HepG2 (cell line): ENCODE data around the gene ZDHHC8. TPM values are rescaled to one million over a fixed set of nuclear protein-coding genes. Genes with fewer than 3 reads are reported as not detected.

Experiments used
- ATAC-seq: fragments of 200-7000 bp; cut with Tn5 transposase; 3 replicates; pipeline ENCODE4 v1.9.1; 2020; ENCODE audit warnings: mild to moderate bottlenecking, moderate library complexity
- BruUV-seq: library from RNA; stranded (reverse); fragments of 400-500 nt; replicated peaks from 2 replicates; lab custom pipeline; 2021; lab: Mats Ljungman, UMichigan
- CTCF ChIA-PET: fragments of 300-600 bp; formaldehyde crosslinking; extraction: SDS; loops from one replicate; lab custom pipeline; 2021; ENCODE audit warnings: low total read pairs, inconsistent platforms, low intra/inter-chr PET ratio; lab: Yijun Ruan, JAX
- POLR2A ChIA-PET: fragments of 350-600 bp; sonication (Branson Sonifier 250); formaldehyde crosslinking; loops from one replicate; lab custom pipeline; 2020; ENCODE audit warnings: antibody characterized with exemption, inconsistent platforms; lab: Yijun Ruan, JAX
- DNase-seq: peaks from one replicate; pipeline ENCODE4 v3.0.0-alpha.2; 2015; ENCODE audit warnings: low spot score
- FAIRE-seq: peaks from 3 replicates; lab custom pipeline; 2011; peaks lifted over from hg19 to GRCh38; lab: Jason Lieb, UNC
- H2AFZ ChIP-seq: one replicate; pipeline ENCODE4 v1.6.1; 2011; ENCODE audit warnings: low read length, inconsistent platforms
- H3K27ac ChIP-seq: fragments of 300-600 bp; 3 replicates; pipeline ENCODE4 v1.8.0; 2011; ENCODE audit warnings: mixed run types, mild to moderate bottlenecking, mixed read lengths, low read length, inconsistent platforms; ENCODE audit not compliant: insufficient read depth; ENCODE audit errors: extremely low read length
- H3K27me3 ChIP-seq, 2 experiments: fragments of 200-600 bp in 1 of 2; 2 replicates in 1 of 2; 3 replicates in 1 of 2; pipeline versions ENCODE4 v1.6.0 to v1.8.0; 2011; ENCODE audit warnings: low read length in 2 of 2, mild to moderate bottlenecking in 2 of 2, moderate library complexity in 2 of 2, inconsistent platforms in 1 of 2; ENCODE audit not compliant: insufficient read depth in 2 of 2, control insufficient read depth in 1 of 2
- H3K36me3 ChIP-seq, 2 experiments: fragments of 200-600 bp in 1 of 2; replicated peaks in 1 of 2; 2 replicates in 1 of 2; 3 replicates in 1 of 2; pipeline versions ENCODE4 v1.5.1 to v1.8.0; 2011; ENCODE audit warnings: low read length in 2 of 2, inconsistent platforms in 1 of 2; ENCODE audit not compliant: insufficient read depth in 2 of 2, control insufficient read depth in 1 of 2
- H3K4me1 ChIP-seq: 2 replicates; pipeline ENCODE4 v1.5.1; 2012; ENCODE audit warnings: low read length, inconsistent platforms; ENCODE audit not compliant: insufficient read depth
- H3K4me2 ChIP-seq: 2 replicates; pipeline ENCODE4 v1.6.0; 2011; ENCODE audit warnings: low read depth, low read length, inconsistent platforms
- H3K4me3 ChIP-seq, 3 experiments: fragments of 200-600 bp in 1 of 3; sonication (generic), shearing (Covaris generic) in 1 of 3; replicated peaks in 1 of 3; 2 replicates each; pipeline ENCODE4 v1.5.1; 2011 to 2016; ENCODE audit warnings: low read length in 3 of 3, inconsistent platforms in 2 of 3, low read depth in 2 of 3, mild to moderate bottlenecking in 2 of 3, control low read depth in 1 of 3, mixed read lengths in 1 of 3; ENCODE audit not compliant: insufficient read depth in 1 of 3
- H3K79me2 ChIP-seq: one replicate; pipeline ENCODE4 v1.6.1; 2011; ENCODE audit warnings: low read length, inconsistent platforms; ENCODE audit not compliant: insufficient read depth
- H3K9ac ChIP-seq: 2 replicates; pipeline ENCODE4 v1.6.0; 2011; ENCODE audit warnings: mild to moderate bottlenecking, low read depth, low read length, inconsistent platforms; ENCODE audit not compliant: insufficient read depth
- H3K9me3 ChIP-seq: 2 replicates; pipeline ENCODE4 v1.5.1; 2012; ENCODE audit warnings: mild to moderate bottlenecking, low read length
- H4K20me1 ChIP-seq: 2 replicates; pipeline ENCODE4 v1.6.0; 2011; ENCODE audit warnings: inconsistent platforms, mild to moderate bottlenecking, low read length, moderate library complexity; ENCODE audit not compliant: insufficient read depth
- GTF3A ChIP-seq: sonication (generic); formaldehyde crosslinking; conservative IDR thresholded peaks from 2 replicates; pipeline ENCODE4 v1.4.0; 2020; ENCODE audit warnings: mild to moderate bottlenecking, missing genetic modification reagents
- HMG20B ChIP-seq: conservative IDR thresholded peaks from 2 replicates; pipeline ENCODE4 v1.6.1; 2016; ENCODE audit warnings: missing genetic modification reagents, missing compliant biosample characterization
- KDM5B ChIP-seq: sonication (generic); formaldehyde crosslinking; IDR thresholded peaks from 2 replicates; pipeline ENCODE4 v1.4.0; 2020; ENCODE audit warnings: missing genetic modification reagents, mild to moderate bottlenecking, borderline replicate concordance
- KLF6 ChIP-seq: IDR thresholded peaks from 2 replicates; pipeline ENCODE4 v1.8.0; 2016; ENCODE audit warnings: missing biosample characterization, missing genetic modification reagents
- MBD4 ChIP-seq: IDR thresholded peaks from 2 replicates; pipeline ENCODE4 v1.6.1; 2012; ENCODE audit warnings: low read length, inconsistent platforms, borderline replicate concordance
- MBNL3 ChIP-seq: fragments of 250-450 bp; sonication (Bioruptor Pico); conservative IDR thresholded peaks from 2 replicates; pipeline ENCODE4 v1.8.0; 2022; ENCODE audit warnings: mild to moderate bottlenecking, inconsistent platforms
- MIXL1 ChIP-seq: IDR thresholded peaks from 2 replicates; pipeline ENCODE4 v1.6.1; 2016
- PCBP2 ChIP-seq: fragments of 200-400 bp; formaldehyde crosslinking; optimal IDR thresholded peaks from 2 replicates; pipeline ENCODE3; 2018; ENCODE audit warnings: low read length, low read depth; ENCODE audit not compliant: poor library complexity, severe bottlenecking
- PHB2 ChIP-seq: fragments of 450-650 bp; IDR thresholded peaks from 2 replicates; pipeline ENCODE4 v1.6.1; 2018; ENCODE audit not compliant: partially characterized antibody
- ZNF235 ChIP-seq: sonication (generic); formaldehyde crosslinking; IDR thresholded peaks from 2 replicates; pipeline ENCODE4 v1.8.1; 2023; ENCODE audit warnings: mild to moderate bottlenecking, missing genetic modification reagents, borderline replicate concordance
- ZNF644 ChIP-seq: IDR thresholded peaks from 2 replicates; pipeline ENCODE4 v1.6.1; 2016; ENCODE audit warnings: low read depth
- WGBS: methylation state at CpG from one replicate; pipeline ENCODE4 v1.1.6; 2017; ENCODE audit warnings: low lambda C conversion rate; 5-methylcytosine and 5-hydroxymethylcytosine counted together
- in situ Hi-C: cut with HindIII; loops from 2 replicates; pipeline ENCODE4 v1.10.0; 2017; ENCODE audit warnings: low pct_unique_long_range_greater_than_20kb; ENCODE audit not compliant: extremely low pct_ligation_motif_present
- intact Hi-C: fragments of 100-400 bp; cut with micrococcal nuclease; formaldehyde crosslinking; loops from one replicate; pipeline ENCODE4 v1.10.0; 2022; ENCODE audit not compliant: unreplicated experiment
- polyA plus RNA-seq, 8 experiments: library from polyadenylated mRNA; depleted of rRNA in 3 of 8; stranded (reverse) in 7 of 8; unstranded in 1 of 8; fragments of >200 nt; fragmentation: Illumina TruSeq in 4 of 8; extraction: Trizol in 4 of 8; gene quantifications; 2 replicates each; pipeline versions ENCODE4 v1.2.1 to v1.2.3, GENCODE V29; 2011 to 2016; ENCODE audit warnings: low read depth in 4 of 8, missing spikeins in 1 of 8, mixed read lengths in 1 of 8; ENCODE audit not compliant: insufficient read depth in 1 of 8
- total RNA-seq, 5 experiments: library from RNA; depleted of rRNA; stranded (reverse); fragments of >200 nt; fragmentation: Illumina TruSeq; extraction: Trizol; gene quantifications; 2 replicates each; pipeline ENCODE4 v1.2.3, GENCODE V29; 2016; ENCODE audit warnings: low read depth in 1 of 5
- TF ChIP-seq, protein P1 (sequence below): sonication (generic); formaldehyde crosslinking; IDR thresholded peaks from 2 replicates; pipeline ENCODE4 v1.4.0; 2020; ENCODE audit warnings: mild to moderate bottlenecking, missing genetic modification reagents
- TF ChIP-seq, protein P2 (sequence below): sonication (generic); formaldehyde crosslinking; IDR thresholded peaks from 2 replicates; pipeline ENCODE4 v1.4.0; 2020; ENCODE audit warnings: mild to moderate bottlenecking, missing genetic modification reagents, borderline replicate concordance
- TF ChIP-seq, protein P3 (sequence below): sonication (generic); formaldehyde crosslinking; conservative IDR thresholded peaks from 2 replicates; pipeline ENCODE4 v1.5.0; 2020; ENCODE audit warnings: missing genetic modification reagents
- TF ChIP-seq, protein P4 (sequence below): sonication (generic); formaldehyde crosslinking; IDR thresholded peaks from 2 replicates; pipeline ENCODE4 v1.5.0; 2020; ENCODE audit warnings: mild to moderate bottlenecking, missing genetic modification reagents
- TF ChIP-seq, protein P5 (sequence below): sonication (generic); formaldehyde crosslinking; IDR thresholded peaks from 2 replicates; pipeline ENCODE4 v1.4.0; 2020; ENCODE audit warnings: missing genetic modification reagents
- TF ChIP-seq, protein P6 (sequence below): sonication (generic); formaldehyde crosslinking; IDR thresholded peaks from 2 replicates; pipeline ENCODE4 v1.8.1; 2023; ENCODE audit warnings: mild to moderate bottlenecking, inconsistent platforms, moderate library complexity, missing genetic modification reagents, borderline replicate concordance

ZDHHC8 gene
- total and polyA plus RNA-seq, 2 of the 13 experiments (the other 11 are each of a cell fraction or from before 2014, with no cell fraction given), result 7.5 to 21.3 TPM

DNA sequence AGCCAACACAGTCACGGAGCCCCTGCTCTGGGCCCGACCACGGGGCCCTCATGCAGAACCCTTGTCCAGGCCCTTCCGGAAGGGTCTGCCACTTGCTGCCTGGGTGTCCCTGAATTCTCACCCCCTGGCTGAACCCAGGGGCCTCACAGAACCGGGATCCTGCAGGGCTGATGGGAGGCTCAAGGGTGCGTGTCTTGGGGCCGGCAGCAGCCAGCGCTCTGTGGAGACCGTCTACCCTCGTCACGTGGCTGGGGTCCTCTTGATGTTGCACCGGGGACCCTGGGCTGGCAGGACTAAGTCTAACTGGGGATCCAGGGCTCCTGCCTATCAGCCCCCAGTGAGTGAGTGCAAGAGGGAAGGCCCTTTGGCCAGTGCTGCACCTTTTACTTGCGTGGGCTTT, 38.6 kb downstream of the ZDHHC8 start:
- no peak for ATAC-seq
- no peak overlapping the region for H3K27ac ChIP-seq
- no peaks in the 10 kb centered on the region for H3K36me3 ChIP-seq
- no peak overlapping the region for H3K9ac ChIP-seq
- H3K79me2 ChIP-seq, result no peaks in the 10 kb centered on the region
- FAIRE-seq, result no peak
- peaks cover 23 to 82% of the 10 kb centered on the region in 2 experiments for H3K27me3 ChIP-seq
- H3K9me3 ChIP-seq, result no peaks in the 10 kb centered on the region
- WGBS, result 57% methylated on average over 2 of the region's 13 CpGs
- DNase-seq, result no peak
- no TSS peak for BruUV-seq
- H4K20me1 ChIP-seq, result peaks cover 3% of the 10 kb centered on the region; the same call in 1 of the 2 replicates
- intact Hi-C loops, result no loop called here
- H3K4me2 ChIP-seq, result no peak overlapping the region
- no peak overlapping the region for H3K4me3 ChIP-seq
- in situ Hi-C loops, result loop anchor here (25.0 kb wide), 1 partner anchor 1208 kb away; no protein-coding TSS in a partner anchor
- ChIA-PET CTCF (no interaction called here), POLR2A (no interaction called here)
- peaks cover 6% of the 10 kb centered on the region; the same call in 1 of the 2 replicates for H3K4me1 ChIP-seq
- H2AFZ ChIP-seq, result no peak overlapping the region
- TF ChIP-seq, protein P1, sequence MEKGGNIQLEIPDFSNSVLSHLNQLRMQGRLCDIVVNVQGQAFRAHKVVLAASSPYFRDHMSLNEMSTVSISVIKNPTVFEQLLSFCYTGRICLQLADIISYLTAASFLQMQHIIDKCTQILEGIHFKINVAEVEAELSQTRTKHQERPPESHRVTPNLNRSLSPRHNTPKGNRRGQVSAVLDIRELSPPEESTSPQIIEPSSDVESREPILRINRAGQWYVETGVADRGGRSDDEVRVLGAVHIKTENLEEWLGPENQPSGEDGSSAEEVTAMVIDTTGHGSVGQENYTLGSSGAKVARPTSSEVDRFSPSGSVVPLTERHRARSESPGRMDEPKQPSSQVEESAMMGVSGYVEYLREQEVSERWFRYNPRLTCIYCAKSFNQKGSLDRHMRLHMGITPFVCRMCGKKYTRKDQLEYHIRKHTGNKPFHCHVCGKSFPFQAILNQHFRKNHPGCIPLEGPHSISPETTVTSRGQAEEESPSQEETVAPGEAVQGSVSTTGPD (CRISPR knock-in tag), result no peak
- no peak for TF ChIP-seq ZNF644 (CRISPR knock-in tag)
- no peak for TF ChIP-seq HMG20B
- TF ChIP-seq MBD4, result no peak
- no peak for TF ChIP-seq ZNF235
- no peak for TF ChIP-seq KDM5B (CRISPR knock-in tag)
- TF ChIP-seq MBNL3 (CRISPR knock-in tag), result no peak
- TF ChIP-seq, protein P2, sequence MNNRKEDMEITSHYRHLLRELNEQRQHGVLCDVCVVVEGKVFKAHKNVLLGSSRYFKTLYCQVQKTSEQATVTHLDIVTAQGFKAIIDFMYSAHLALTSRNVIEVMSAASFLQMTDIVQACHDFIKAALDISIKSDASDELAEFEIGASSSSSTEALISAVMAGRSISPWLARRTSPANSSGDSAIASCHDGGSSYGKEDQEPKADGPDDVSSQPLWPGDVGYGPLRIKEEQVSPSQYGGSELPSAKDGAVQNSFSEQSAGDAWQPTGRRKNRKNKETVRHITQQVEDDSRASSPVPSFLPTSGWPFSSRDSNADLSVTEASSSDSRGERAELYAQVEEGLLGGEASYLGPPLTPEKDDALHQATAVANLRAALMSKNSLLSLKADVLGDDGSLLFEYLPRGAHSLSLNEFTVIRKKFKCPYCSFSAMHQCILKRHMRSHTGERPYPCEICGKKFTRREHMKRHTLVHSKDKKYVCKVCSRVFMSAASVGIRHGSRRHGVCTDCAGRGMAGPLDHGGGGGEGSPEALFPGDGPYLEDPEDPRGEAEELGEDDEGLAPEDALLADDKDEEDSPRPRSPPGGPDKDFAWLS (CRISPR knock-in tag), result no peak
- TF ChIP-seq, protein P3, sequence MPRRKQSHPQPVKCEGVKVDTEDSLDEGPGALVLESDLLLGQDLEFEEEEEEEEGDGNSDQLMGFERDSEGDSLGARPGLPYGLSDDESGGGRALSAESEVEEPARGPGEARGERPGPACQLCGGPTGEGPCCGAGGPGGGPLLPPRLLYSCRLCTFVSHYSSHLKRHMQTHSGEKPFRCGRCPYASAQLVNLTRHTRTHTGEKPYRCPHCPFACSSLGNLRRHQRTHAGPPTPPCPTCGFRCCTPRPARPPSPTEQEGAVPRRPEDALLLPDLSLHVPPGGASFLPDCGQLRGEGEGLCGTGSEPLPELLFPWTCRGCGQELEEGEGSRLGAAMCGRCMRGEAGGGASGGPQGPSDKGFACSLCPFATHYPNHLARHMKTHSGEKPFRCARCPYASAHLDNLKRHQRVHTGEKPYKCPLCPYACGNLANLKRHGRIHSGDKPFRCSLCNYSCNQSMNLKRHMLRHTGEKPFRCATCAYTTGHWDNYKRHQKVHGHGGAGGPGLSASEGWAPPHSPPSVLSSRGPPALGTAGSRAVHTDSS, result no peak
- TF ChIP-seq, protein P4, sequence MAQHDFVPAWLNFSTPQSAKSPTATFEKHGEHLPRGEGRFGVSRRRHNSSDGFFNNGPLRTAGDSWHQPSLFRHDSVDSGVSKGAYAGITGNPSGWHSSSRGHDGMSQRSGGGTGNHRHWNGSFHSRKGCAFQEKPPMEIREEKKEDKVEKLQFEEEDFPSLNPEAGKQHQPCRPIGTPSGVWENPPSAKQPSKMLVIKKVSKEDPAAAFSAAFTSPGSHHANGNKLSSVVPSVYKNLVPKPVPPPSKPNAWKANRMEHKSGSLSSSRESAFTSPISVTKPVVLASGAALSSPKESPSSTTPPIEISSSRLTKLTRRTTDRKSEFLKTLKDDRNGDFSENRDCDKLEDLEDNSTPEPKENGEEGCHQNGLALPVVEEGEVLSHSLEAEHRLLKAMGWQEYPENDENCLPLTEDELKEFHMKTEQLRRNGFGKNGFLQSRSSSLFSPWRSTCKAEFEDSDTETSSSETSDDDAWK (CRISPR knock-in tag), result no peak
- TF ChIP-seq, protein P5, sequence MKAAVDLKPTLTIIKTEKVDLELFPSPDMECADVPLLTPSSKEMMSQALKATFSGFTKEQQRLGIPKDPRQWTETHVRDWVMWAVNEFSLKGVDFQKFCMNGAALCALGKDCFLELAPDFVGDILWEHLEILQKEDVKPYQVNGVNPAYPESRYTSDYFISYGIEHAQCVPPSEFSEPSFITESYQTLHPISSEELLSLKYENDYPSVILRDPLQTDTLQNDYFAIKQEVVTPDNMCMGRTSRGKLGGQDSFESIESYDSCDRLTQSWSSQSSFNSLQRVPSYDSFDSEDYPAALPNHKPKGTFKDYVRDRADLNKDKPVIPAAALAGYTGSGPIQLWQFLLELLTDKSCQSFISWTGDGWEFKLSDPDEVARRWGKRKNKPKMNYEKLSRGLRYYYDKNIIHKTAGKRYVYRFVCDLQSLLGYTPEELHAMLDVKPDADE (CRISPR knock-in tag), result no peak
- no peak for TF ChIP-seq MIXL1
- TF ChIP-seq, protein P6, sequence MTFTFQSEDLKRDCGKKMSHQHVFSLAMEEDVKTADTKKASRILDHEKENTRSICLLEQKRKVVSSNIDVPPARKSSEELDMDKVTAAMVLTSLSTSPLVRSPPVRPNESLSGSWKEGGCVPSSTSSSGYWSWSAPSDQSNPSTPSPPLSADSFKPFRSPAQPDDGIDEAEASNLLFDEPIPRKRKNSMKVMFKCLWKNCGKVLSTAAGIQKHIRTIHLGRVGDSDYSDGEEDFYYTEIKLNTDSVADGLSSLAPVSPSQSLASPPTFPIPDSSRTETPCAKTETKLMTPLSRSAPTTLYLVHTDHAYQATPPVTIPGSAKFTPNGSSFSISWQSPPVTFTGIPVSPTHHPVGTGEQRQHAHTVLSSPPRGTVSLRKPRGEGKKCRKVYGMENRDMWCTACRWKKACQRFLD (CRISPR knock-in tag), result no peak
- no peak for TF ChIP-seq GTF3A (CRISPR knock-in tag)
- TF ChIP-seq PCBP2, result no peak
- no peak for TF ChIP-seq KLF6 (CRISPR knock-in tag)
- no peak for TF ChIP-seq PHB2
